HUDEP-2 (cell line): ENCODE data around the gene RAMACL.
"Not testable (repeated sequence)": the region's sequence is repeated elsewhere in the genome, so short reads cannot be mapped to it uniquely, and the experiment has no call there.

Source experiments
- DNase-seq, 76 experiments: peaks; one replicate each; lab custom pipeline; 2025; ENCODE audit not compliant: unreplicated experiment in 76 of 76; lab: John Stamatoyannopoulos, UW

RAMACL gene

GRCh38 chr6:166597711-166598440 lies 11.4 kb upstream of the RAMACL start:
- no peak for DNase-seq

- DNase-seq = no peak
Observed at GRCh38 chr6:166596776-166597507, 10.5 kb upstream of the RAMACL start.

DNA sequence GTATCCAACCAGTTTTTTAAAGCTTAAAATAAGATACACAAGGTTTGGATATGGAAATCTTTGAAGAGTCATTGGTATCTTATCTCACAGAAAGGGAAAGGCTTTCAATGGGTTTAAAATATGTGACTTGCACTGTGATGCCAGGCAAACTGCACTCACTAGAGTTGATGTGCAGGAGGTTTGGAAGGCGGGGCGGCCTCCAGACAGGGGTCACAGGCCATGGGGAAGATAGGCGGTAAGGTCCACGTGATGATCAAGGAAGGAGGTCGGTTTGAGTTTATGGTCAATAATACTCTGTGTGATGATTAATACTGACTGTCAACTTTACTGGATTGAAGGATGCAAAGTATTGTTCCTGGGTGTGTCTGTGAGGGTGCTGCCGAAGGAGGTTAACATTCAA lies 9.5 kb upstream of the RAMACL start:
- DNase-seq = no peak

DNA sequence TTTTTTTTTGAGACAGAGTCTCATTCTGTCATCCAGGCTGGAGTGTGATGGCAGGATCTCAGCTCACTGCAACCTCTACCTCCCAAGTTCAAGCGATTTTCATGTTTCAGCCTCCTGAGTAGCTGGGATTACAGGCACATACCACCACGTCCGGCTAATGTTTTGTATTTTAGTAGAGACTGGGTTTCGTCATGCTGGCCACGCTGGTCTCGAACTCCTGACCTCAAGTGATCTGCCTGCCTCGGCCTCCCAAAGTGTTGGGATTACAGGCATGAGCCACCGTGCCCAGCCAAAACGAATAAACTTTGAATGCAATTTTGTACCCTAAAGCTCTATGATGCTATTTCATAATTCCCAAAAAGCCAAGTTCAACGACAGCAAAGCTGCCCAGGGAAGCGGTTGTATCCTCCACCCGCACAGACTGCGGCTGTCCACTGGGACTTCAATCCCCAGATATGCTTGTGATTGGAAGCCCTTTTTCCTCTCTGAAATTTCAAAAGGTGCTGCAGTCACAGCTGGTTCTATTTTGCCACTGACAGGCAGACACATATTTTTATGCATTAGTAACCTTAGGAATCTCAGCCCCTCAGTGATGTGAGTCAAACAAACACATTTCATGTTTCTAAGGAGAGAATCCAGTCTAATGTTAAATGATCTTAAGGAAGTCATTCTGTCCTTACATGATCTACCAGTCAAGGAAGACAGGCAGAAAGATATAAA lies 8.7 kb upstream of the RAMACL start:
- DNase-seq = no peak

DNA sequence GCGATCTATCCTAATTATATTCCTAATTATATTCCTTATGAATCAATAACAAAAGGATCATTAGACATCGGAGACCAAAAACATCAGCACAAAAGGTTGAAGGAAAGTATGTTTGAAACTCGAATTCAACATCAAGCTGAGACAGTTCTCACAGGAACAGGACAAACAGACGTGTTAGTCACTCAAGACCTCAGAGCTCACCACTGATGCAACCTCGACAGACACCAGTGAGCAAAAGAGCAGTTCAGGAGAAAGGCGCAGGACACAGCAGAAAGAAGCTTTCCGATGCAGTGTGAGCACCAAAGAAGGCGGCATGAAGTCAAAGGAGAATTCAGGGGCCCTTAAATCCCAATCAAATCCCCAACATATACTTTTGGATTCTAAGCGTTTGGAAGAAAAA lies 6.3 kb upstream of the RAMACL start:
- no peak for DNase-seq

DNA sequence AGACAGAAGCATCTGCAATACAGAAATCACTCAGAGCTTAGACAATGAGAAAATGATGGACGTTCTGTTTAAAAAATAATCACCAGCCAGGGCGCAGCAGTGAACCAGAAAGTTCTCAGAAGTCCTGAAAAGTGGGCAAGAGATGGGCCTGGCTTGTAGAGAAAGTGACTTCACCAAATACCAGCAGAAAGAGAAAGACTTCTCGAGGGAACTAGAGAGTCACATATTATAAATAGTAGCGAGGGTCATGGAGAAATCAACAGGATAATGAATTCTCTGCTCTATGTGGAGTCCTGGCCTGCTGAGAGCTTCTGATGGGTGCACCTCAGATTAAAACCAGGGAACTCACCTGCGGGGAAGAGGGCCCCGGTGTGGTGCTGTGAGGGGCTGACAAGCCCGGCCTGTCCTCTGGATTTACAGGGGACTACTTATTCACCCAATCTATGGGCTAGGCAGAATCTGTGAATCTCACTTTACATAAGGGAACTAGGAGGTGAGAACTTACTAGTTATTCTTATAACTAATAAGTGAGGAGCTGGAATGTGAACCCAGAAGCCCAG lies 5.6 kb upstream of the RAMACL start:
- no peak for DNase-seq

DNA sequence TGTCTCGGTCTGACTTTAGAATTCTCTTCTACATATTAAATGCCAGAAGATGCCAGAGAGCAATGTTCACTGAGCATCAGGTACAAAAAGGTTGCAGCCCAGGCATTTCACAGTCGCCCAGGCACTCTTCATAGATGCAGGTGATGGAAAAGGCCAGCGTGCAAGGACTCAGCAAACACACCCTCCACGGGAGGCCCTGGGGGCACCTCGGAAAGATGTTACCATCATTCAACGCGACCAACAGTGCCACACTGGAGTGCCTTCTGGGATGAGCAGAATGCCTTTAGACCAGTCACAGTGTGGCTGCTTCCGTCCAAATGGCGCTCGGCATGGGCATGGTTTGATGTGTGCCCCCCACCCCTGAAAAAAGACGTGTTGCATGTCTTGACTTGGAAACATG lies 4.5 kb upstream of the RAMACL start:
- DNase-seq = no peak

DNA sequence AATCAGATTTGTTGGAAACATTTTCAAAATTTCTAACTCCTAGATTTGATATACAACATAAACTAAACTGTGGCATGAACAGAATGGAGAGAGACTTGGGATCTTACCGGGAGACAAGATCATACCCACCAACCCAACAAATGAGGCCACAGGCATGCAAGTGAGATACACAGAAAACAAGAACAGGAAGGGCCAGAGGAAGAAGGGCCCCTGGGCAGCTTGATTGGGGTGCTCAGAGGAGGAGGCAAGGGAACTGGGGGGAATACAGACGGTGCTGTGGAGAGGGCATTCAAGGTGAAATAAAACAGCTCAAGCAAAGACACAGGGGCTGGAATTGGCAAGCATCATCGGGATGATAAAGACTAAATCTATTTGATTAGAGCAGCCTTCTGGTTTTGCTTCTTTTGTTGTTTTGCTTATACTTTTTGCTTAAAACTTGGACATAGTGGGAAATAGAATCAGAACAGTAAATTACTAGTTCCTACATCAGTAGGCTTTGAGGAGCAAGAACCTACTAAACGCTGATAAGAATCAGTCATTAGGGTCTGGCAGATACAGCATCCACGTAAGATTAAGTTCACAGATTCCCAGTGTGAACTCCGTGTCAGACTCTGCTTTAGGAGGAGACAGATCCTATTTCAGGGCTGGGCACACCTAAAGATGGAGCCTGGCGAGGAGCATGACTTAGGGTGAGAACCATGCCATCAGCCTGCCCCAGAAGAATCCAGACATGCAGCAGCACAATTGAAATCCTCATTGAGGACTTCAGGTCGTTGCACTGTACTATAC lies 3.5 kb upstream of the RAMACL start:
- DNase-seq = no peak

GRCh38 chr6:166589337-166589731 lies 2.9 kb upstream of the RAMACL start:
- no peak for DNase-seq

DNA sequence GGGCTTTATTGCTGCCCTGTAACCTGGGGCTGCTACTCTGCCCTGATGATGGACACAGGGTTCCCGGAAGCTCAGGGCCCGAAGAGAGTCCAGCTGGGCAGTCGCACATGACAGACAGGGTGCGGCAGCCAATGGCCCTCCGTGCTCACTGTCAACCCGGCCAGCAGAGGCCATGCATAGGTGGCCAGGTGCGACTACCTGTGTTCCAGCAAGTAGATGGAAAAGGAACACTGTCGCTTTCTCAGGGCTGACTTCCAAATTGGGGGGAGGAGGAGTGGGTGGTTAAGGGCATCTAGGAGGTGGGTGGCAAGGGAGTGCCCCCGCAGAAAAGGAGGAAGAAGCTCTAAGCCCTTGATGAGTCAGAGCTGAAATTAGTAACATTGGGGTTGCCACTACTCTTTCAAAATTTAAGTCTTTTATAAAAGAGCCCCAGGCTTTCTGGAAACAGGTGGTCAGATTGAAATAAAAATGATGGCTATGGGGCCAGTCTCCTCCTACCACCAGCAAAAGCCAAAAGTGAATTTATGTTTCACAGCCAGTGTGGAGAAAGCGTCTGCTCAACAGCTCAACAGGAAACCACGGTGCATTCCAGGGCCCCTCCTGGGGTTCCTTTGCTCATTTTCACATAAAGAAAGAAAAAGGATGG lies 2.3 kb upstream of the RAMACL start:
- no peak for DNase-seq

DNA sequence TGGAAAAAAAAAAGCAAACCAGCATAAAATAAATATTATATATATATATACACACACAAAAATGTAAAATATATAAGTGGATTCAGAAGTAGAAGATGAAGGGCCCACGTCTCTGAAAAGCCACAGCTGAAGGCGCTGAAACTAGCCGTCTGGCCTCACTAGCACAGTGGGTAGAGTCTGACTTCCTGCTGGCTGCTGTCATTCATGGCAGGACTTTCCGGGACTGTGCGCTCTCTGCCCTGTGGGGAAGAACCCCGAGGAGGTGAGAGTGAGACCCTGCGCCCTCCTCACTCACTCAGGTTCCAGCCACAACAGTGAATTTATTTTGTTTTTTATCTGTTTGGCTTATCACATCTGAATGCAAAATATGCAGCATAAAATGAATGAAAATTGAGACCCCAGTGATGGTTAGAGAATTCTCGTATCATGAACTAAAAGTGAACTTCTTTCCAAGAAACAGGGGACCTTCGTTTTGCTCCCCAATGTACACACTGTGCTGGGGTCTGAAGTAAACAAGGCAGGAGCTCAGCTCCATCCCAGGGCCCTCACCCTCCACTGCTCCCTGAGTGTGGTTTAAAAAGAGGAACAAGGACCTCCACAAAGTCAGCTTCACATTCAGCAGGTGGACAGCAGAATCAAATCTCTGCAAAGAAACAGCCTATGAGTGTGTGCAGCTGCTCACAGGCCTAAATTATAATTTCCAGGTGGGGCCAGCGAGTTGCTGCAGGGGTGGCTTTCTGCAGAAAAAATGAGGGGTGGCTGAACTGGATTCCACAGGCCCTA lies 1.3 kb upstream of the RAMACL start:
- no peak for DNase-seq

DNA sequence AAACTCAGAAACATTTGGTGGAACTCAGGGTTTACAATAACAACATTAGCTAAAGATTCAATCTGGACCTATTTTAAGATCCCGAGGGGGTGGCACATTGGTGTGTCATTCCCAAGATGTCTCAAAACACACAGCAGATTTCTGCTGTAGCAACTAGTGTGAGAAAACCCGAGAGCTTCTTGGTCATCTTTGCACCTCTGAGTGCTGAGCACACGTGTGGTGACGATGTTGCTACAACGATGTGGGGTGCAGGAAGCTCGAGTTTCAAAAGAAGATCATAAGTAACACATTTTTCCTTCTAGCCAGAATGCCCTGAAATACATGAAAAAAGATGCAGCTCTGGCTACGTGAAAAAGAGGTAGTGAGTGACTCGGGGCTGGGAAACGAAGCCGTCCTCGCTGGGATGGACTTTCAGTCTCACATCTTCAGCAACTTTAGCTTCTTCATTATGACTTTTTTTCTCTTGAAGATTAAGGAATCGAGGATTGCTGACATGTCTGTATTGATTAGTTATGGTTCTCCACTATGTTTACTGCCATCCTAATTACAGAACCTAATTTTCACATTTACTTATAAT lies 1.5 kb downstream of the RAMACL start:
- DNase-seq = no peak

- DNase-seq = no peak
Observed at GRCh38 chr6:166584155-166584554, 2.3 kb downstream of the RAMACL start.

DNA sequence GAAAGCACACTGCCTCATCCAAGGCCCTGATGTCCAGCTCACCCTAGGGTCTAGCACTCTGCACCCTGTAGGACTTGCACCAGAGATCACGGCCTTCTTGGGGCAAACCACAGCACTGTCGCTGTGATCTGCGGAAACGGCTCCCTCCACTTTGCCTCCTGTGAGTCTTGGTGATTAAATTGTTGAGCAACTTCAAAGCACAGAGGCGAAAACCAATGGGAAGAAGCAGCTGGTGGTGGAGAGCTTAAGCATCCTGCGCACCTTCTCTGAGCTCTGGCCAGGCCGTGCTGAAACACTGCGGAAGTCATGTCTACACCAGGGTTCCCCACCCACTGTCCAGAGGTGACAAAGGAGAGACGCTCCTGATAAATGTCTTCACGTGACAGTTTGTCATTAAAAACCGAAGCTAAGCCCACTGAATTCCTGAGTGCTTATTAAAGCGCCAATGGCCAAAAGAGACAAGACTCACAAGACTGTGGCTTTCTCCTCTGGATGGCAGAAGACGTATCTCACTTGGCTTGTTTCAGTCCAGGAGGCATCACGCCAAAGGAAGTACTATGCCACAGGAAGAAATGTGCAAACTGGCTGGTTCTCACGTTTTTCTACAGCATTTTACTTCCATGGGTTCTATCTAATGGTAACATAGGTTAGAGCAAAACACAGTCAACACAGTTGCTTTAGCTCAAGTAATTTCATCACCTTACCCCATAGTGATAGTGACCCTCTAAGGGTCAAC lies 3.1 kb downstream of the RAMACL start:
- no peak for DNase-seq

DNA sequence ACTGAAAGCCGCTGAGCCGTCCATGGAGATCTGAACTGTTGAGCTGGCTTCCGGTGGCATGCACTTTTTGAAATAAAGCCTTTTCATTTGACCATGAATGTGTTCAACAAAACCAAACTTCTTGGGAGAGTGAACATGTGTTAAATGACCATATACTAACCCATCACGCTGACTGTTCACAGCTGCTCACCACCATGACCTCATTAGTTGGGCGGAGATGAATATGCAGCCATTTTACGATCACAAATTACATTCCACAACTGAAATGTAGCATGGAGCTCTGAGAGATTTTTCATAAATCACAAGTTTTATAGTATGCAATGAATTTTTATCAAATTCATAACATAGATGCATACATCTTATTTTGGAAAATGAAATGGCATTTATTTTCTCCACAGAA lies 4.2 kb downstream of the RAMACL start:
- DNase-seq = no peak

DNA sequence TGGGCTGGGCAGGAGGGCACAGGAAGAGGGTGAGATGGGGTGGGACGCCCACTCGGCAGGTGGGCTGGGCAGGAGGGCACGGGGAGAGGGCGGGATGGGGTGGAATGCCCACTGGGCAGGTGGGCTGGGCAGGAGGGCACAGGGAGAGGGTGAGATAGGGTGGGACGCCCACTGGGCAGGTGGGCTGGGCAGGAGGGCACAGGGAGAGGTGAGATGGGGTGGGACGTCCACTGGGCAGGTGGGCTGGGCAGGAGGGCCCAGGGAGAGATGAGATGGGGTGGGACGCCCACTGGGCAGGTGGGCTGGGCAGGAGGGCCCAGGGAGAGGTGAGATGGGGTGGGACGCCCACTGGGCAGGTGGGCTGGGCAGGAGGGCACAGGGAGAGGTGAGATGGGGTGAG lies 4.7 kb downstream of the RAMACL start:
- not testable (repeated sequence) for DNase-seq

DNA sequence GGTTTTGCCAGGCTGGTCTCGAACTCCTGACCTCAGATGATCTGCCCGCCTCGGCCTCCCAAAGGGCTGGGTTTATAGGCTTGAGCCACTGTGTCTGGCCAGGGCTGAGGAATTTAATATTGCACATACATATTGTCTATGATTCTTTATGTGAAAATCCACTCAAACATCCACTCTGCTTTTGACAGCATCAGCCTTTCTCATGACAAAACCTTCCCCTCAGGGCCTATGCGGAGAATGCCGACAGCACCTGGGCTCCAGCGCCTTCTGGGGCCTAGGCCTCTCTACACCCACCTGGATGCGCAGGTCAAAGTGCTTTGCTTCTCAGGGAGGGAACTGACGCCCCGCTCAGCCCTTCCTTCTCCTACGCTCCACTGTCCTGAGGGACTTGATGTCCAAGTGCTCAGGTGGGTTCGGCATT lies 5.4 kb downstream of the RAMACL start:
- DNase-seq = no peak
